GM12878 (cell line): ENCODE results near the gene STAG1. TPM values are rescaled to one million over a fixed set of nuclear protein-coding genes. Genes with fewer than 3 reads are reported as not detected.

Experiments used
- CBX5 ChIP-seq: sonication (generic); IDR thresholded peaks from 2 replicates; pipeline ENCODE4 v1.6.1; 2016; ENCODE audit warnings: low read depth, moderate library complexity, mild to moderate bottlenecking, inconsistent platforms
- FOS ChIP-seq: IDR thresholded peaks from 3 replicates; pipeline ENCODE4 v1.6.1; 2011; ENCODE audit warnings: borderline replicate concordance; ENCODE audit not compliant: insufficient read length; ENCODE audit errors: extremely low read depth
- FOXK2 ChIP-seq: fragments of 450-650 bp; IDR thresholded peaks from 2 replicates; pipeline ENCODE4 v1.6.1; 2017; ENCODE audit warnings: mild to moderate bottlenecking, moderate library complexity
- HDAC2 ChIP-seq: fragments of 200-600 bp; sonication (generic); IDR thresholded peaks from 2 replicates; pipeline ENCODE4 v1.6.1; 2017
- HDGF ChIP-seq: fragments of 450-650 bp; IDR thresholded peaks from 2 replicates; pipeline ENCODE4 v1.6.1; 2016; ENCODE audit warnings: antibody characterized with exemption
- KDM1A ChIP-seq: fragments of 200-600 bp; sonication (generic); IDR thresholded peaks from 2 replicates; pipeline ENCODE4 v1.6.1; 2016; ENCODE audit warnings: borderline replicate concordance
- MXI1 ChIP-seq: fragments of 150-350 bp; IDR thresholded peaks from 2 replicates; pipeline ENCODE4 v1.6.1; 2011; ENCODE audit warnings: low read depth, mild to moderate bottlenecking, inconsistent platforms, low read length, improper control_type of control experiment
- RELA ChIP-seq: fragments of 450-650 bp; IDR thresholded peaks from 2 replicates; pipeline ENCODE4 v1.8.0; 2014; ENCODE audit warnings: borderline replicate concordance; ENCODE audit not compliant: partially characterized antibody
- REST ChIP-seq: IDR thresholded peaks from 2 replicates; pipeline ENCODE4 v1.6.1; 2012; ENCODE audit warnings: mild to moderate bottlenecking, low read depth, low read length
- ZBTB40 ChIP-seq: fragments of 450-650 bp; IDR thresholded peaks from 2 replicates; pipeline ENCODE4 v1.6.1; 2016; ENCODE audit warnings: mild to moderate bottlenecking, moderate library complexity, borderline replicate concordance
- ZNF217 ChIP-seq: fragments of 450-650 bp; IDR thresholded peaks from 2 replicates; pipeline ENCODE4 v1.6.1; 2017; ENCODE audit warnings: antibody characterized with exemption, mild to moderate bottlenecking
- polyA plus RNA-seq, 11 experiments: library from polyadenylated mRNA; depleted of rRNA in 4 of 11; unstranded in 6 of 11; stranded (reverse) in 5 of 11; fragments of >200 nt; fragmentation: Nextera tagmentation in 4 of 11; fragmentation: Illumina TruSeq in 1 of 11; extraction: Ambion mirVana in 4 of 11; extraction: Trizol in 1 of 11; gene quantifications; 1 replicate in 1 of 11; 2 replicates in 10 of 11; pipeline versions ENCODE4 v1.2.1 to v1.2.3, GENCODE V29; 2011 to 2016; ENCODE audit warnings: inconsistent platforms in 2 of 11, missing spikeins in 2 of 11, low read depth in 1 of 11
- total RNA-seq, 4 experiments: library from RNA; depleted of rRNA in 3 of 4; stranded (reverse); fragments of >200 nt in 3 of 4; fragmentation: Illumina TruSeq in 1 of 4; extraction: Trizol in 1 of 4; gene quantifications; 2 replicates each; pipeline versions ENCODE4 v1.2.1 to v1.2.3, GENCODE V29; 2013 to 2021

STAG1 gene
- total and polyA plus RNA-seq, 10 of the 15 experiments (the other 5 are each of a cell fraction or from before 2014, with no cell fraction given), result 4.4 to 30.1 (median 20.2) TPM

- TF ChIP-seq REST (no peak), ZNF217 (no peak), ZBTB40 (no peak), FOXK2 (no peak), CBX5 (no peak), HDAC2 (no peak), HDGF (no peak), FOS (no peak), RELA (no peak), KDM1A (no peak), MXI1 (no peak)
Measured at GRCh38 chr3:136385457-136385856, 366.7 kb downstream of the STAG1 start (continued).
